Upper lobe of left lung (tissue), 4 donors: ENCODE measurements around the gene PRR5L.

ENCODE experiments used
- CTCF ChIP-seq, 6 experiments: fragments of 450-650 bp in 4 of 6; fragments of 200-600 bp in 2 of 6; sonication (generic) in 2 of 6; IDR thresholded peaks; one replicate each; pipeline ENCODE4 v1.5.1; 2016 to 2019; ENCODE audit warnings: antibody characterized with exemption in 6 of 6
- POLR2A ChIP-seq, 4 donors: fragments of 450-650 bp; IDR thresholded peaks; one replicate each; pipeline ENCODE4 v1.5.1; 2016 to 2017; ENCODE audit warnings: antibody characterized with exemption in 4 of 4, mild to moderate bottlenecking in 2 of 4
- POLR2AphosphoS5 ChIP-seq, 2 donors: sonication (generic); formaldehyde crosslinking; IDR thresholded peaks; one replicate each; pipeline ENCODE4 v1.5.1; 2017; ENCODE audit warnings: antibody characterized with exemption in 2 of 2

- TF ChIP-seq CTCF (IDR thresholded peaks at IDR 0.05) = no peak
- TF ChIP-seq POLR2AphosphoS5 (IDR thresholded peaks at IDR 0.05) = no peak
- TF ChIP-seq POLR2A (IDR thresholded peaks at IDR 0.05) = no peak
These were observed 54.0 kb downstream of the PRR5L start for GRCh38 chr11:36350137-36350513.
